Stimulated activated naive B cell treated with anti-CD40 and anti-IgM and Interleukin-4, amounts not matched to agents 10 μg/mL and 1 μg/mL and 100 μg/mL, for 72 hours (primary cell): ENCODE results near the gene MORC1.
"Not testable (repeated sequence)": the region's sequence is repeated elsewhere in the genome, so short reads cannot be mapped to it uniquely, and the experiment has no call there.

Experiments
- ATAC-seq, 2 donors: fragments of 150-1000 bp; cut with Tn5 transposase; replicated peaks; 2 replicates each; pipeline ENCODE4 v1.10.0; 2021; ENCODE audit warnings: moderate library complexity in 1 of 2
- DNase-seq: peaks from one replicate; pipeline ENCODE4 v3.0.0; 2021
- H3K27ac Mint-ChIP-seq: one replicate; pipeline ENCODE4 v1.8.0; 2022; ENCODE audit warnings: mild to moderate bottlenecking, mixed read lengths
- H3K27me3 Mint-ChIP-seq, 2 donors: one replicate each; pipeline ENCODE4 v1.8.0; 2022; ENCODE audit warnings: mixed read lengths in 2 of 2
- H3K36me3 Mint-ChIP-seq, 2 donors: one replicate each; pipeline ENCODE4 v1.8.0; 2022; ENCODE audit warnings: mixed read lengths in 2 of 2, mild to moderate bottlenecking in 1 of 2
- H3K4me1 Mint-ChIP-seq, 2 donors: one replicate each; pipeline ENCODE4 v1.8.0; 2022; ENCODE audit warnings: mixed read lengths in 2 of 2, mild to moderate bottlenecking in 1 of 2
- H3K4me3 Mint-ChIP-seq, 2 donors: one replicate each; pipeline ENCODE4 v1.8.0; 2022; ENCODE audit warnings: mild to moderate bottlenecking in 2 of 2, mixed read lengths in 2 of 2, moderate library complexity in 1 of 2
- H3K9me3 Mint-ChIP-seq, 2 donors: one replicate each; pipeline ENCODE4 v1.8.0; 2022; ENCODE audit warnings: mixed read lengths in 2 of 2, mild to moderate bottlenecking in 1 of 2

The MORC1 gene

GRCh38 chr3:109081746-109082510, 36.0 kb downstream of the MORC1 start:
- peak; percentile 100 for ATAC-seq
- H3K36me3 Mint-ChIP-seq, result peaks cover 0 to 4% of the 10 kb centered on the region in 2 donors
- H3K27me3 Mint-ChIP-seq, result peaks cover 16 to 27% of the 10 kb centered on the region in 2 donors
- peaks cover 4 to 8% of the 10 kb centered on the region in 2 donors for H3K9me3 Mint-ChIP-seq
- peak overlapping the region in 1 of 2 donors; percentile 22 for H3K4me3 Mint-ChIP-seq
- peak; percentile 72 for DNase-seq
- peak overlapping the region; percentile 84 for H3K27ac Mint-ChIP-seq
- peaks cover 7 to 10% of the 10 kb centered on the region in 2 donors for H3K4me1 Mint-ChIP-seq

GRCh38 chr3:109080090-109080489, 37.8 kb downstream of the MORC1 start:
- H3K9me3 Mint-ChIP-seq, result peaks cover 4 to 12% of the 10 kb centered on the region in 2 donors
- not testable (repeated sequence) for H3K4me1 Mint-ChIP-seq, H3K36me3 Mint-ChIP-seq, H3K4me3 Mint-ChIP-seq, DNase-seq, ATAC-seq, H3K27ac Mint-ChIP-seq
- peaks cover 22 to 35% of the 10 kb centered on the region in 2 donors for H3K27me3 Mint-ChIP-seq

GRCh38 chr3:109073116-109073515, 44.8 kb downstream of the MORC1 start:
- peaks cover 12 to 13% of the 10 kb centered on the region in 2 donors for H3K4me1 Mint-ChIP-seq

GRCh38 chr3:109072194-109072593, 45.7 kb downstream of the MORC1 start:
- Mint-ChIP-seq H3K27ac (no peak overlapping the region), H3K4me3 (peak overlapping the region in 1 of 2 donors; percentile 5), H3K36me3 (peaks cover 0 to 2% of the 10 kb centered on the region in 2 donors), H3K9me3 (peaks cover 0 to 4% of the 10 kb centered on the region in 2 donors), H3K4me1 (peaks cover 12 to 13% of the 10 kb centered on the region in 2 donors), H3K27me3 (peaks cover 12 to 17% of the 10 kb centered on the region in 2 donors)
- DNase-seq (no peak), ATAC-seq (peak; percentile 63 to 74)

More at GRCh38 chr3:109073116-109073515, 44.8 kb downstream of the MORC1 start:
- Mint-ChIP-seq H3K9me3 (peaks cover 0 to 4% of the 10 kb centered on the region in 2 donors), H3K27ac (no peak overlapping the region), H3K36me3 (peaks cover 0 to 2% of the 10 kb centered on the region in 2 donors), H3K4me3 (no peak overlapping the region), H3K27me3 (peaks cover 12 to 23% of the 10 kb centered on the region in 2 donors)
- DNase-seq, result no peak
- ATAC-seq, result no peak

GRCh38 chr3:109071350-109072142, 46.4 kb downstream of the MORC1 start:
- Mint-ChIP-seq H3K27ac (no peak overlapping the region), H3K4me1 (peaks cover 12 to 13% of the 10 kb centered on the region in 2 donors), H3K9me3 (peaks cover 0 to 4% of the 10 kb centered on the region in 2 donors), H3K27me3 (peaks cover 10 to 15% of the 10 kb centered on the region in 2 donors), H3K4me3 (no peak overlapping the region), H3K36me3 (peaks cover 0 to 2% of the 10 kb centered on the region in 2 donors)
- ATAC-seq (peak; percentile 3 to 7), DNase-seq (no peak)

GRCh38 chr3:109070211-109070610, 47.7 kb downstream of the MORC1 start:
- ATAC-seq, result no peak
- peaks cover 12 to 13% of the 10 kb centered on the region in 2 donors for H3K4me1 Mint-ChIP-seq
- H3K27me3 Mint-ChIP-seq, result peaks cover 5 to 8% of the 10 kb centered on the region in 2 donors
- DNase-seq, result no peak
- H3K9me3 Mint-ChIP-seq, result no peaks in the 10 kb centered on the region
- no peaks in the 10 kb centered on the region for H3K36me3 Mint-ChIP-seq
- no peak overlapping the region for H3K4me3 Mint-ChIP-seq
- H3K27ac Mint-ChIP-seq, result no peak overlapping the region

GRCh38 chr3:109066864-109067263, 51.1 kb downstream of the MORC1 start:
- DNase-seq, result no peak
- Mint-ChIP-seq H3K9me3 (no peaks in the 10 kb centered on the region), H3K36me3 (no peaks in the 10 kb centered on the region), H3K4me3 (no peak overlapping the region), H3K27ac (no peak overlapping the region), H3K4me1 (peaks cover 6% of the 10 kb centered on the region in 2 donors), H3K27me3 (peaks cover 1 to 4% of the 10 kb centered on the region in 2 donors)
- no peak for ATAC-seq

- ATAC-seq (peak; percentile 94 to 95), DNase-seq (no peak)
- H3K27me3 Mint-ChIP-seq, result peaks cover 8 to 11% of the 10 kb centered on the region in 2 donors
- peaks cover 5 to 11% of the 10 kb centered on the region in 2 donors for H3K4me1 Mint-ChIP-seq
- H3K9me3 Mint-ChIP-seq, result no peaks in the 10 kb centered on the region
- H3K36me3 Mint-ChIP-seq, result no peaks in the 10 kb centered on the region
- H3K4me3 Mint-ChIP-seq, result peak overlapping the region in 1 of 2 donors; percentile 47
- H3K27ac Mint-ChIP-seq, result no peak overlapping the region
Observed at GRCh38 chr3:109059264-109059663, 58.7 kb downstream of the MORC1 start.

- ATAC-seq (no peak), DNase-seq (no peak)
- no peak overlapping the region for H3K27ac Mint-ChIP-seq
- peaks cover 8 to 11% of the 10 kb centered on the region in 2 donors for H3K27me3 Mint-ChIP-seq
- H3K9me3 Mint-ChIP-seq, result no peaks in the 10 kb centered on the region
- H3K36me3 Mint-ChIP-seq, result no peaks in the 10 kb centered on the region
- H3K4me3 Mint-ChIP-seq, result no peak overlapping the region
- peaks cover 5 to 11% of the 10 kb centered on the region in 2 donors for H3K4me1 Mint-ChIP-seq
Observed at GRCh38 chr3:109057616-109058015, 60.3 kb downstream of the MORC1 start.

GRCh38 chr3:109057056-109057455, 60.9 kb downstream of the MORC1 start:
- Mint-ChIP-seq H3K4me3 (no peak overlapping the region), H3K4me1 (peaks cover 5 to 11% of the 10 kb centered on the region in 2 donors), H3K36me3 (no peaks in the 10 kb centered on the region), H3K27ac (no peak overlapping the region), H3K9me3 (no peaks in the 10 kb centered on the region), H3K27me3 (peaks cover 8 to 11% of the 10 kb centered on the region in 2 donors)
- DNase-seq (no peak), ATAC-seq (no peak)

- H3K4me1 Mint-ChIP-seq, result peaks cover 0 to 1% of the 10 kb centered on the region in 2 donors
- DNase-seq, result no peak
- H3K9me3 Mint-ChIP-seq, result no peaks in the 10 kb centered on the region
- H3K36me3 Mint-ChIP-seq, result no peaks in the 10 kb centered on the region
- H3K27me3 Mint-ChIP-seq, result no peaks in the 10 kb centered on the region
- no peak overlapping the region for H3K27ac Mint-ChIP-seq
- peak; percentile 38 to 41 for ATAC-seq
- no peak overlapping the region for H3K4me3 Mint-ChIP-seq
Observed at GRCh38 chr3:109050591-109051167, 67.3 kb downstream of the MORC1 start.

- Mint-ChIP-seq H3K9me3 (no peaks in the 10 kb centered on the region), H3K4me3 (no peak overlapping the region), H3K36me3 (no peaks in the 10 kb centered on the region), H3K27me3 (no peaks in the 10 kb centered on the region), H3K4me1 (peaks cover 6 to 7% of the 10 kb centered on the region in 2 donors), H3K27ac (no peak overlapping the region)
- ATAC-seq, result no peak
- no peak for DNase-seq
Observed at GRCh38 chr3:109047366-109047765, 70.6 kb downstream of the MORC1 start.

GRCh38 chr3:109045271-109046040, 72.5 kb downstream of the MORC1 start:
- Mint-ChIP-seq H3K36me3 (no peaks in the 10 kb centered on the region), H3K27ac (no peak overlapping the region), H3K4me3 (no peak overlapping the region), H3K27me3 (no peaks in the 10 kb centered on the region), H3K4me1 (peaks cover 6 to 7% of the 10 kb centered on the region in 2 donors), H3K9me3 (no peaks in the 10 kb centered on the region)
- DNase-seq (peak; percentile 29), ATAC-seq (peak; percentile 94 to 98)
